GM23338 (cell line): ENCODE results near the gene PYCR2. TPM values are rescaled to one million over a fixed set of nuclear protein-coding genes. Genes with fewer than 3 reads are reported as not detected.

Experiments used
- ATAC-seq: fragments of 200-7000 bp; cut with Tn5 transposase; 3 replicates; pipeline ENCODE4 v1.9.1; 2020
- DNase-seq: peaks from one replicate; pipeline ENCODE4 v3.0.0-alpha.2; 2015; ENCODE audit warnings: low spot score
- H2AFZ ChIP-seq: fragments of 200-600 bp; sonication (generic); 2 replicates; pipeline ENCODE4 v1.8.0; 2016; ENCODE audit warnings: antibody characterized with exemption, mild to moderate bottlenecking, moderate library complexity
- H3F3A ChIP-seq: fragments of 200-600 bp; sonication (generic); replicated peaks from 2 replicates; pipeline ENCODE4 v1.8.0; 2017; ENCODE audit warnings: antibody characterized with exemption, mixed run types, low read depth
- H3K27ac ChIP-seq: fragments of 200-600 bp; sonication (generic); 2 replicates; pipeline ENCODE4 v1.6.1; 2016; ENCODE audit warnings: low read depth
- H3K27me3 ChIP-seq: fragments of 200-600 bp; sonication (generic); 2 replicates; pipeline ENCODE4 v1.8.0; 2016; ENCODE audit warnings: mild to moderate bottlenecking, mixed run types, moderate library complexity; ENCODE audit not compliant: insufficient read depth
- H3K36me3 ChIP-seq: fragments of 200-600 bp; sonication (generic); 2 replicates; pipeline ENCODE4 v1.8.0; 2016; ENCODE audit warnings: mild to moderate bottlenecking; ENCODE audit not compliant: insufficient read depth
- H3K4me1 ChIP-seq: fragments of 200-600 bp; sonication (generic); 2 replicates; pipeline ENCODE4 v1.8.0; 2016; ENCODE audit warnings: mild to moderate bottlenecking, moderate library complexity; ENCODE audit not compliant: insufficient read depth
- H3K4me2 ChIP-seq: fragments of 200-600 bp; sonication (generic); 2 replicates; pipeline ENCODE4 v1.7.1; 2017; ENCODE audit warnings: mixed run types
- H3K4me3 ChIP-seq: fragments of 200-600 bp; sonication (generic); 2 replicates; pipeline ENCODE4 v1.6.1; 2016; ENCODE audit warnings: mixed run types
- H3K79me2 ChIP-seq: fragments of 200-600 bp; sonication (generic); replicated peaks from 2 replicates; pipeline ENCODE4 v1.8.0; 2017; ENCODE audit warnings: mild to moderate bottlenecking; ENCODE audit not compliant: insufficient read depth
- H3K9me2 ChIP-seq: fragments of 200-600 bp; sonication (generic); 2 replicates; pipeline ENCODE4 v1.8.0; 2017; ENCODE audit not compliant: insufficient read depth
- H4K20me1 ChIP-seq: fragments of 200-600 bp; sonication (generic); replicated peaks from 2 replicates; pipeline ENCODE4 v1.8.0; 2017; ENCODE audit warnings: mild to moderate bottlenecking; ENCODE audit not compliant: insufficient read depth
- H3K27ac Mint-ChIP-seq: 2 replicates; pipeline ENCODE4 v1.8.0; 2020; ENCODE audit warnings: inconsistent platforms, mild to moderate bottlenecking, moderate library complexity, mixed read lengths
- H3K27me3 Mint-ChIP-seq: 3 replicates; pipeline ENCODE4 v1.8.0; 2022; ENCODE audit warnings: low read depth, mild to moderate bottlenecking, moderate library complexity, mixed read lengths, inconsistent platforms; ENCODE audit not compliant: insufficient read depth, poor library complexity
- H3K36me3 Mint-ChIP-seq: 3 replicates; pipeline ENCODE4 v1.8.0; 2021; ENCODE audit warnings: low read depth, mild to moderate bottlenecking, inconsistent platforms, moderate library complexity, mixed read lengths
- H3K4me1 Mint-ChIP-seq: 3 replicates; pipeline ENCODE4 v1.8.0; 2020; ENCODE audit warnings: mild to moderate bottlenecking, inconsistent platforms, mixed read lengths
- H3K4me3 Mint-ChIP-seq: 3 replicates; pipeline ENCODE4 v1.8.0; 2021; ENCODE audit warnings: moderate library complexity, mild to moderate bottlenecking, inconsistent platforms, mixed read lengths
- H3K9me3 Mint-ChIP-seq: 3 replicates; pipeline ENCODE4 v1.8.0; 2020; ENCODE audit warnings: moderate library complexity, mild to moderate bottlenecking, inconsistent platforms, mixed read lengths
- CTCF ChIP-seq, 2 experiments: fragments of 200-600 bp in 1 of 2; sonication (generic) in 1 of 2; conservative IDR thresholded peaks; 2 replicates each; pipeline versions ENCODE4 v1.5.1 to v1.6.1; 2016 to 2017; ENCODE audit warnings: antibody characterized with exemption in 2 of 2, low read depth in 2 of 2, mild to moderate bottlenecking in 2 of 2, moderate library complexity in 1 of 2
- ETS1 ChIP-seq: IDR thresholded peaks from 2 replicates; pipeline ENCODE4 v1.6.1; 2016; ENCODE audit warnings: antibody characterized with exemption
- ZNF462 ChIP-seq: fragments of 250-450 bp; sonication (Bioruptor Pico); IDR thresholded peaks from 2 replicates; pipeline ENCODE4 v1.5.0; 2020; ENCODE audit warnings: mild to moderate bottlenecking, moderate library complexity
- polyA plus RNA-seq: library from polyadenylated mRNA; unstranded; fragments of >200 nt; fragmentation: Nextera tagmentation; extraction: Ambion mirVana; gene quantifications from 2 replicates; pipeline ENCODE4 v1.2.1, GENCODE V29; 2016
- total RNA-seq: library from RNA; depleted of rRNA; stranded (reverse); fragments of >200 nt; shearing (Covaris generic); gene quantifications from 2 replicates; pipeline ENCODE4 v1.2.3, GENCODE V29; 2014

The PYCR2 gene
- total and polyA plus RNA-seq, 2 experiments from 2014 or later: 89.1 to 109 TPM

GRCh38 chr1:225883616-225884265, 40.3 kb downstream of the PYCR2 start:
- Histone ChIP-seq H3K27me3 (no peaks in the 10 kb centered on the region), H3K4me2 (peak overlapping the region; percentile 96)

GRCh38 chr1:225882694-225883615, 41.1 kb downstream of the PYCR2 start:
- H3K27ac Mint-ChIP-seq: no peak overlapping the region
- peaks cover 9% of the 10 kb centered on the region for H3K36me3 Mint-ChIP-seq
- peaks cover 41% of the 10 kb centered on the region for H3K4me1 Mint-ChIP-seq
- peaks cover 23% of the 10 kb centered on the region for H3K27me3 Mint-ChIP-seq
- no peaks in the 10 kb centered on the region for H3K36me3 ChIP-seq
- peaks cover 12% of the 10 kb centered on the region for H3F3A ChIP-seq
- H3K4me1 ChIP-seq: peaks cover 28% of the 10 kb centered on the region
- peak overlapping the region; percentile 96 for H3K4me2 ChIP-seq
- no peaks in the 10 kb centered on the region for H3K27me3 ChIP-seq
- H3K4me3 ChIP-seq: peak overlapping the region; percentile 94
- TF ChIP-seq ZNF462 (CRISPR knock-in tag): no peak
- peak overlapping the region; percentile 66 for H2AFZ ChIP-seq
- peak overlapping the region; percentile 90 for H3K27ac ChIP-seq
- DNase-seq (peak; percentile 65), ATAC-seq (peak; percentile 14)
- peak overlapping the region; percentile 84 for H3K4me3 Mint-ChIP-seq
- no peaks in the 10 kb centered on the region for H3K9me2 ChIP-seq
- peaks cover 6% of the 10 kb centered on the region for H4K20me1 ChIP-seq
- no peaks in the 10 kb centered on the region for H3K9me3 Mint-ChIP-seq
- H3K79me2 ChIP-seq: peaks cover 46% of the 10 kb centered on the region

More at GRCh38 chr1:225883616-225884265, 40.3 kb downstream of the PYCR2 start:
- peak overlapping the region; percentile 94 for H3K4me3 ChIP-seq
- peaks cover 29% of the 10 kb centered on the region for H3K4me1 ChIP-seq
- Mint-ChIP-seq H3K27me3 (peaks cover 20% of the 10 kb centered on the region), H3K27ac (no peak overlapping the region), H3K9me3 (no peaks in the 10 kb centered on the region), H3K4me1 (peaks cover 42% of the 10 kb centered on the region), H3K4me3 (peak overlapping the region; percentile 84), H3K36me3 (peaks cover 5% of the 10 kb centered on the region)
- peaks cover 6% of the 10 kb centered on the region for H4K20me1 ChIP-seq
- no peak for ATAC-seq
- H3K9me2 ChIP-seq: no peaks in the 10 kb centered on the region
- H3K27ac ChIP-seq: no peak overlapping the region
- DNase-seq: no peak
- peaks cover 18% of the 10 kb centered on the region for H3F3A ChIP-seq
- H2AFZ ChIP-seq: no peak overlapping the region
- TF ChIP-seq ETS1 (no peak), CTCF (conservative IDR thresholded peaks at IDR 0.05; ENCODE audit: low read depth in 2 of 2) (peak in 1 of 2 experiments; percentile 38; a peak in 2 of 4 replicates)
- peaks cover 42% of the 10 kb centered on the region for H3K79me2 ChIP-seq
- no peaks in the 10 kb centered on the region for H3K36me3 ChIP-seq
